ENCODE data around the gene GOLGA6C.
"Not testable (repeated sequence)": the region's sequence is repeated elsewhere in the genome, so short reads cannot be mapped to it uniquely, and the experiment has no call there.

The GOLGA6C gene

DNA sequence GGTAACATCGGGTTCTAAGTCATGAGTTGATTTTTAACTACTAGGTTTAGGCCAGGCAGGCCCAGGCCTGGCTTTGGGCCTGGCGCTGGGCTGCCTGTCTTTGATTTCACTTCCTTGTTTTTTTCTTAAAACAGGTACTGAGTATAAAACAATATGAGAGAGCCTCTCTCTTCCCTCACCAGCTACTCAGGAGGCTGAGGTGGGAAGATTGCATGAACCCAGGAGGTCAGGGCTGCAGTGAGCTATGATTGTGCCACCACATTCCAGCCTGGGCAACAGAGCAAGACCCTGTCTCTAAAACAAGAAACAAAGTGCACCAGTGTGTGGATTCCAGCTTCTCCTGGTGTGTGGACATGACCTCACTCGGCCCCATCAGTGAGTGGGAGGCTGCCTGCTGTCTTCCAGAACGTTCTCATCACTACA, 38.6 kb upstream of the GOLGA6C start:
- H3K4me1 Mint-ChIP-seq (ENCODE audit: low read depth); H3K4me3 Mint-ChIP-seq; H3K9me3 Mint-ChIP-seq; H3K27me3 Mint-ChIP-seq (ENCODE audit: low read depth); DNase-seq (ENCODE audit: low spot score); H3K27ac Mint-ChIP-seq; H3K36me3 Mint-ChIP-seq (ENCODE audit: low read depth): not testable (repeated sequence)

DNA sequence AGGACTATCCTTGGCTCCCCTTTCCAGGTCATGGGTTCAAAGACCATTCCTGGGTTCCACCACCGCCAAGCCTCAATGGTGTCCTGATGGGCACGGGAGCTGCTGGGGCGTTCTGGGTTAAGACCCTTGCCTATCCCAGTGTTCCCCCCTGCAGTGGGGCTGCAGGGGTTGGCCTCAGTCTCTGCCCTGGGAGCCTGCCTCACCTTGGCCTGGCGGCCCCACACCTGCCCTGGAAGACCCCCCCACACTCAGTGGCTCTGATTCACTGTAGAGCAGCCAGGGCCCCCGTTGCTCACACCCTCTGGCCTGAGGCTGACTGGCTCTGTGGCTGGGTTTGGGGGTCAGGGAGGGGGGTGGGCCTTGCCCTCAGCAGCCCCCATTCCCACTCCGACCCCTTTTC, 34.4 kb upstream of the GOLGA6C start:
- H3K27ac Mint-ChIP-seq: no peak overlapping the region
- no peaks in the 10 kb centered on the region for H3K4me1 Mint-ChIP-seq (ENCODE audit: low read depth)
- no peak overlapping the region for H3K4me3 Mint-ChIP-seq
- no peaks in the 10 kb centered on the region for H3K36me3 Mint-ChIP-seq (ENCODE audit: low read depth)
- peaks cover 2% of the 10 kb centered on the region for H3K27me3 Mint-ChIP-seq (ENCODE audit: low read depth)
- H3K9me3 Mint-ChIP-seq: no peaks in the 10 kb centered on the region
- DNase-seq (ENCODE audit: low spot score): no peak

DNA sequence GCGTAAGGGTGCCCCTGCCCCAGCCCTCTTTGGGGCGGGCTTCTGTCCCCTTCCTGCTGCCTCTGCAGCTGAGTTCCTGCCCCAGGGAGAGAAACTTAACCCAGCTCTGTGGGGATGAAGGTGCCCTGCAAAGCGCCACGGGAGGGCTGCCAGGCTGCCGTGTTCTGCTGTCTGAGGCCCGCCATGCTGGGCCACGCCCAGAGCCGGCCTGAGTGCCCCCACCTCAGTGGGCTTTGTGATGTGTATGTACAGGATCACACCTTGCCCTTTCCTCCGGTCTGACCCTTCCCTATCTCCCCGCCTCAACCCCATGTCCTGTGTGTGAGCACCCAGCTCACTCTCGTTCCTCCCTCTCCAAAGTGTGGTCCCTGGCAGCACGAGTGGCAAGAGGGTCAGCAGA, 33.9 kb upstream of the GOLGA6C start:
- DNase-seq (ENCODE audit: low spot score): no peak
- no peak overlapping the region for H3K4me3 Mint-ChIP-seq
- H3K9me3 Mint-ChIP-seq: no peaks in the 10 kb centered on the region

DNA sequence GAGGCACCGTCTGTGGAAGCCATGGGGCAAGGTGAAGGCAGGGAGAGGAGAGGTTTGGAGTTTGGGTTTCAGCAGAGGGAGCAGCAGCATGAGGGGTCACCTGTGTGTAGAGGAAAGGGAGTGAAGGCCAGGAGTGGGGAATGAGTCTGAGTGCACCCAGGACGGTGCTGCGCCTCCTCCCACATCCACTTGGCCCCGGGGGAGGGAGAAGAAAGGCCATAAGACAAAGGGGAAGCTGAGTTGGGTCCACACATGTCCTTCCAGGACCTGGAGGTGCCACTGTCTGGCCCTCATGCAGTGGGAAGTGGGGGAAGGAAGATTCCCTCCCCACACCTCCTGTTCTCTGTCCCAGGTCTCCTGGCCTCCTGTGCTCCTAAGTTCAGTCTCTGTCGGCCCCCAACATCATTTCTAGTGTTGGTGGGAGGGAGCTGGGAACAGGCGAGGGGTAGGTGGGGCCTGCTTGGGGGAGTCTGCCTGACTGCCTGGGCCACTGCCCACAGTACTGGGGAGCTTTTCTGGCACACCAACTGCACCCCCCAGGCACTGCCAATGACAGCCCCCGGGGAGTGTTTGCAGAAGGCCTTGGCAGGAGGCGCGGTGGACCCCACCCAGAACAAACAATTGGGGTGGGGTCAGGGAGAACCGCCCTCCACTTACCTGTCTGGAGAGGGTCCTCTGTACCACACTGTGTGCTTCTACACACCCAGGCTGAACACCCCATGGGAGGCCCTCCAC, 32.9 kb upstream of the GOLGA6C start:
- H3K4me3 Mint-ChIP-seq; H3K4me1 Mint-ChIP-seq (ENCODE audit: low read depth); H3K27me3 Mint-ChIP-seq (ENCODE audit: low read depth); H3K27ac Mint-ChIP-seq; H3K36me3 Mint-ChIP-seq (ENCODE audit: low read depth); DNase-seq (ENCODE audit: low spot score); H3K9me3 Mint-ChIP-seq: not testable (repeated sequence)

More for the DNA sequence above, 33.9 kb upstream of the GOLGA6C start:
- no peaks in the 10 kb centered on the region for H3K4me1 Mint-ChIP-seq (ENCODE audit: low read depth)
- H3K27ac Mint-ChIP-seq: no peak overlapping the region
- H3K36me3 Mint-ChIP-seq (ENCODE audit: low read depth): no peaks in the 10 kb centered on the region
- peaks cover 2% of the 10 kb centered on the region for H3K27me3 Mint-ChIP-seq (ENCODE audit: low read depth)

DNA sequence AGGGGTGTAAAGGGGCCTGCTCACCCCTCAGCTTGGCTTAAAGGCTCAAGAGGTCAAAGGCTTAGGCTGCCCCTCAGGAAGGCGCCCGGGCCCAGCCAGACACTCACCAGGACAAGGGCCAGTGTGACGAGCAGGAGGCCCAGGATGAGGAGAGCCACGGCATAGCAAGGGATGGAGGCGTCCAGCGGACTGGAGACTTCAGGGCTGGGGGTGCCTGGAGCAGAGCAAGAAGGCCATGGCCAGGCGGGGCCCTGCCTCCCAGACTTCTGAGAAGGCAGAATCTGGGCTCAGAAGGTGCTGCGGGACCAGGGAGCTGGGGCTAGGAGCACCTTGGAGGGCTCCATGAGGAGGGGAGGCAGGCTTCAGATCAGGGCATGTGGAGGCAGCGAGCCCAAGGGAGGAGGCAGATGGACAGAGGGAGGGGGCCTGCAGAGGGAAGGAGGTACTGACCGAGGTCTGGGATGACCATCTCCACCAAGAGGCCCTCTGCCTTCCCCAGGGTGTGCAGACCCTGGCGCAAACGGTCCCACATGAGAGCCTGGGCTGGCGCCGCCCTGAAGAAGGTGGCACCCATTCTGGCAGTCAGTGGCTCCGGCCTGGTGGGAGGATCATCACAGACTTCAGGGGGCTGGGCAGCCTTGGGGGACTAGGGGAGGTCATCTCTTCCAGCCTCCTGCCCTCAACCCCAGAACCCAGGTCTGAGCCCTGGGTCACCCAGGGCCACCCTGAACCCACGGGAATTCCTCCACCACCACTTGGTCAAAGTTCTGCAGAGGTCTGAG, 32.0 kb upstream of the GOLGA6C start:
- DNase-seq (ENCODE audit: low spot score): no peak
- Mint-ChIP-seq H3K4me1 (ENCODE audit: low read depth) (no peaks in the 10 kb centered on the region), H3K36me3 (ENCODE audit: low read depth) (no peaks in the 10 kb centered on the region), H3K27me3 (ENCODE audit: low read depth) (peaks cover 2% of the 10 kb centered on the region), H3K27ac (no peak overlapping the region), H3K9me3 (no peaks in the 10 kb centered on the region), H3K4me3 (no peak overlapping the region)

DNA sequence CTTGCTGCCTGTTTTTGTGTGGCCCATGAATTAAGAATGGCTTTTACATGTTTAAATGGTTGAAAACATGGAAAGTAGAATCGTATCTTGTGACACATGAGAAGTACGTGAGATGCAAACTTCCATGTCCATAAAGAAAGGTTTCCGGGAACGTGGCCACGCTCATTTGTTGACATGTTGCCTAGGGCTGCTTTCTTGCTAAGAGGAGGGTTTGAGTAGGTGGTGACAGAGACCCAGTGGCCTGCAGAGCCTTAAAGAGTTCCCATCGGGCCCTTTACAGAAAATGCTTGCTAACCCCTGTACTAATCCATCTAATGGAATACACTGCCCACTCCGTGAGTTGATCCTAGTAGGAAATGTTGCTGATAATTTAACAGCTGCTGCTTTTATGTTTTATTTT, 31.0 kb upstream of the GOLGA6C start:
- H3K27ac Mint-ChIP-seq; H3K4me1 Mint-ChIP-seq (ENCODE audit: low read depth); H3K36me3 Mint-ChIP-seq (ENCODE audit: low read depth); DNase-seq (ENCODE audit: low spot score); H3K27me3 Mint-ChIP-seq (ENCODE audit: low read depth); H3K4me3 Mint-ChIP-seq; H3K9me3 Mint-ChIP-seq: not testable (repeated sequence)

DNA sequence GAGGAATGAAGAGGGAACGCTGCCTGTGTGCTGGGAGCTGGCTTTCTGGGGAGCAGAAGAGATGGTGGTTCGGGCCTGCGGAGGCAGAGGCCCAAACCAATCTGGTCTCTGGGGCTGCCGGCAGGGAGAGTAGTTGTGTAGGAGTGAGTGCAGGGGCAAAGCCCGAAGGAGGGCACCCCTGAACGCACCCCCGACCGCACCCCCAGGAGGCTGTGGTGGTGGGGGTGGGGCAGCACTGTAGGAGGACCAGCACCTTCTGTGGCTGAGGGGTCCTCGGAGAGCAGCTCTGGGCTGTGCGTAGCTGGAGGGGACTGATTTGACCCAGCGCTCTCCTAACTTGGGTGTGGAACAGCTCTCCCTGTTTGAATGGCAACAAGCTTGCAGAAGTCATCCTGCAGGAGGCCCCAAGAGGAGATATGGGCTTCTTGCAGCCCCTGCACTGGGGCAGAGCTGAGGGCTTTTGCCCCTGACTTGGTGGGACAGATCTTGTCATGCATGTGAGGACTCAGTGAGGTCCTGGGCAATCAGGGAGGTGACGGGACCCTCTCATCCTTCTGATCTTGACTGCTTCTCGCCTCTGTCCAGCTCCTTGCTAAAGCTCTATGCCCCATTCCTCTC, 30.4 kb upstream of the GOLGA6C start:
- Mint-ChIP-seq H3K4me1 (ENCODE audit: low read depth) (no peaks in the 10 kb centered on the region), H3K36me3 (ENCODE audit: low read depth) (no peaks in the 10 kb centered on the region), H3K9me3 (no peaks in the 10 kb centered on the region), H3K27ac (no peak overlapping the region), H3K27me3 (ENCODE audit: low read depth) (peaks cover 2% of the 10 kb centered on the region), H3K4me3 (no peak overlapping the region)
- no peak for DNase-seq (ENCODE audit: low spot score)

DNA sequence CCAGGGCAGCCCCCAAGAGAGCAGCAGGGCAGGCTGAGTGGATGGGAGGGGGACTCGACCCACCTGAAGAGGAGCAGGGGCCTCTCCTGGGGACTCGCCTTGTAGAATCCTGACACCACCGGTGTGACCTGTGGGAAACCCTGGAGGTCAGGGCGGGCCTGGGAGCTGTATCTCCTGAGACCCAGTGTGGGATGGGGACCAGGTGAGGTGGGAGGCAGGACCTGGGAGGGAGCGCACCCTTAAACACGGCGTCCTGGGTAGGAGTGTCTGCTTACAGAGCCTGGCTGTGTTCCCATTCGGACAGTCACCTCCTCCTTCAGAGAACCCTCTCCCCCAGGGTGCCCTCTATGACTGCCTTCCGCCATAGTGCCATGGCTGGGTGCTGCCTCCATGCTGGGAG, 29.3 kb upstream of the GOLGA6C start:
- Mint-ChIP-seq H3K36me3 (ENCODE audit: low read depth) (no peaks in the 10 kb centered on the region), H3K4me1 (ENCODE audit: low read depth) (no peaks in the 10 kb centered on the region), H3K27ac (no peak overlapping the region), H3K4me3 (no peak overlapping the region), H3K27me3 (ENCODE audit: low read depth) (peaks cover 2% of the 10 kb centered on the region), H3K9me3 (no peaks in the 10 kb centered on the region)
- no peak for DNase-seq (ENCODE audit: low spot score)

DNA sequence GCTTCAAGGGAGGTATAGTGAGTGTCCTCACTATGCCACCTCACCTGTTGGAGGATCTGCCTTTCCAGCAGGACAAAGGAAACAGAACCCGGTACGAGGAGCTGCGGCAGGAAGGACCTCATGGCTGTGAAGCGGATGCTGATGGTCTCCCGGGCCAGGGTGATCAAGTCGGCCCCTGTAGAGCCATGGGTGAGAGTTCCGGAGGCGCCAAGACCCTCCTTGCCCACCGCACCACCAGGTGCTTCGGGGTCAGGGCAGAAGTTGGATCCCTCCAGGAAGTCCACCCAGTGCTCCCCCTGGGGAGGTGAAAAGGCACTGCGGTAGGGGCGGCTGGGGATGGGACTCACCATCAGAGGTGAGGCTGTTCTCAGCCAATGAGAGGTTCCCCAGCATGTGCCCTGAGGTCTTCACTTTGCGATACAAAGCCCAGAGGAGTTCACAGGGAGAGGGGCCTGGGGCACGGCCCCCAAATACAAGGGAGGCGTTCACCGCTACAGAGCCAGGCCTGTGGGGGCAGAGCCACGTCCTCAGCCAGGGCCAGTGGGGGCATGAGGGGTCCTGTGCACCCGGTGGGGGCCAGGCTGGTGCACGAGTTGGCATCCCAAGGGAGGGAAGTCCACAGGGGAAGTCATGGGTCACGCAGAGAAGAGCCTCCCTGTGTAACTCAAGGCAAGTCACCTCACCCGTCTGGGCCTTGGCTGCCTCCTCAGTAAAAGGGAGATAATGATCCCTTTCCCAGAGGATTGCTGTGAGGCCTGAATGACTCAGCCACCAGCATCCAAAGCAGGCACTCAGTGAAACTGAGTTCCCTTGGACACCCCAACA, 28.7 kb upstream of the GOLGA6C start:
- Mint-ChIP-seq H3K36me3 (ENCODE audit: low read depth) (no peaks in the 10 kb centered on the region), H3K9me3 (no peaks in the 10 kb centered on the region), H3K27me3 (ENCODE audit: low read depth) (peaks cover 2% of the 10 kb centered on the region), H3K4me3 (no peak overlapping the region), H3K27ac (no peak overlapping the region), H3K4me1 (ENCODE audit: low read depth) (no peaks in the 10 kb centered on the region)
- no peak for DNase-seq (ENCODE audit: low spot score)

DNA sequence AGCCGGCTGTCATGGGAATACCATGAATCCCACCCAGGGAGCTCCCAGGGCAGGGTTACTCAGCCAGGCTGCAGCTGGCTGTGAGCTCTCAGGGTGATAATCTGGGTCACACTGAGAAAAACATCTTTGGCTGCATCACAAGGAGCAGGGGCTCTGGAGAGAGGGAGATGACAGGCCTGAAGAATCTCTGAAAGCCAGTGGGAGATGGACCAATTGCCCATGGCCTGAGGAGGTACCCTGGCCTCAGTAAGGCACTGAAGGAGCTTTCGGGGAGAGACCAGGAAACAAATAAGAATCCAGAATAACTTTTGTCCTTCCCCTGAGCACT, 28.2 kb upstream of the GOLGA6C start:
- H3K4me1 Mint-ChIP-seq (ENCODE audit: low read depth): no peaks in the 10 kb centered on the region
- DNase-seq (ENCODE audit: low spot score): no peak
- H3K4me3 Mint-ChIP-seq: no peak overlapping the region
- H3K9me3 Mint-ChIP-seq: no peaks in the 10 kb centered on the region
- H3K36me3 Mint-ChIP-seq (ENCODE audit: low read depth): no peaks in the 10 kb centered on the region
- H3K27me3 Mint-ChIP-seq (ENCODE audit: low read depth): peaks cover 2% of the 10 kb centered on the region
- no peak overlapping the region for H3K27ac Mint-ChIP-seq

DNA sequence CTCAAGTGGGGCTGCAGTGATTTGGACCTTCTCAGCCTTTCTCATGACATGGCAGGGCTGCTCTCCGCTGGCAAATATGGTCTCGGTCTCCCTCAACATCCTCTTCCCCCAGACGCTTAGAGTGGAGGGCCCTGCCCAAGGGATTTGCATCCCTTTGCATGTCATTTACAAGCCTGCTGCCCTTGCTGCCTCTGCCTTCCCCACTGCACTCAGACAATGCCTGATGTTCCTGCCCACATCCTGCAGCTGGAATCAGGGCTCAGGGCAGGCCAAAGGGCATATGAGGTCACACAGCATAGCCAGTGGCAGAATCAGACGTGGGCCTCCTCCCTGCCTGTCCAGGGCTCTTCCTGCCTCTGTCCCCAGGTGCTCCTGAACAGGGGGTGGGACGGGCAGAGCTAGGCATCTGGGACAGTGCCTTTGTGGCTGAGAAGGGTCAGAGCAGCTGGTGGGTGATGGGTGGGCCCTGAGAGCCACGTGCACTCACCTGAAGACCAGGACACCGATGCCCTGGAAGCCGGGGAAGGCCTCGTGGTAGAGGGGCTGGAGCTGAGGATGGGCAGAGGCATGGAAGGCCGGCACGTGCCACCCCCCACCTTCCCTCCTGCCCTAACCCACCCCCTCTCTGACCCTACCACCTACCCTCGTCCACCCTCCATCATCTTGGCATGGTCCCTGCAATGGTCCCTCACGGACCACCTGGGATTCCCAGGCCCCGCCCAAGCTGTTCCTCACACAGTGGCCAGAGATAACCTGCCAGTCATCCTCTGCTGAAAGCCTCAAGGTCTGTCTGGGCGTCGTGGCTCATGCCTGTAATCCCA, 27.4 kb upstream of the GOLGA6C start:
- Mint-ChIP-seq H3K36me3 (ENCODE audit: low read depth) (no peaks in the 10 kb centered on the region), H3K9me3 (no peaks in the 10 kb centered on the region), H3K27ac (no peak overlapping the region), H3K4me1 (ENCODE audit: low read depth) (no peaks in the 10 kb centered on the region), H3K27me3 (ENCODE audit: low read depth) (peaks cover 2% of the 10 kb centered on the region), H3K4me3 (no peak overlapping the region)
- DNase-seq (ENCODE audit: low spot score): no peak

DNA sequence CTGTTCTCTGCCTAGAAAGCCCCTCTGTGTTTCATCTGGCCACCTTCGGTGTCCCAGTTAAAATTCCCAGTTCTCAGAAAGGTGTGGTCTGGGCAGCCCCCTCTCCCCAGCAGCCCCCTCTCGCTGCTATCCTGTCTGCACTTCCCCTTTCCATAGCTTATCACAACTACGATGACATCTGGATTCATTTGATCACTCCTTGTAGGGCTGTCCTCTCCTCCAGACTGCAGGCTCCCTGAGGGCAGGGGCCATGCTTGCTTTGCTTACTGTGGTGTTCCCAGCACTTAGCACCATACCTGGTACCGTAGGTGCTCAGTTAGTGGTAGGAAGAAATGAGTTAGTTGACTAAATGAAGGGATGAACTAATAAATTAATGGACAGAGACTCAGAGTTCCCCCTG, 26.3 kb upstream of the GOLGA6C start:
- no peak overlapping the region for H3K4me3 Mint-ChIP-seq
- H3K36me3 Mint-ChIP-seq (ENCODE audit: low read depth): no peaks in the 10 kb centered on the region
- H3K27ac Mint-ChIP-seq: no peak overlapping the region
- no peaks in the 10 kb centered on the region for H3K9me3 Mint-ChIP-seq
- H3K27me3 Mint-ChIP-seq (ENCODE audit: low read depth): peaks cover 2% of the 10 kb centered on the region
- no peaks in the 10 kb centered on the region for H3K4me1 Mint-ChIP-seq (ENCODE audit: low read depth)
- DNase-seq (ENCODE audit: low spot score): no peak

DNA sequence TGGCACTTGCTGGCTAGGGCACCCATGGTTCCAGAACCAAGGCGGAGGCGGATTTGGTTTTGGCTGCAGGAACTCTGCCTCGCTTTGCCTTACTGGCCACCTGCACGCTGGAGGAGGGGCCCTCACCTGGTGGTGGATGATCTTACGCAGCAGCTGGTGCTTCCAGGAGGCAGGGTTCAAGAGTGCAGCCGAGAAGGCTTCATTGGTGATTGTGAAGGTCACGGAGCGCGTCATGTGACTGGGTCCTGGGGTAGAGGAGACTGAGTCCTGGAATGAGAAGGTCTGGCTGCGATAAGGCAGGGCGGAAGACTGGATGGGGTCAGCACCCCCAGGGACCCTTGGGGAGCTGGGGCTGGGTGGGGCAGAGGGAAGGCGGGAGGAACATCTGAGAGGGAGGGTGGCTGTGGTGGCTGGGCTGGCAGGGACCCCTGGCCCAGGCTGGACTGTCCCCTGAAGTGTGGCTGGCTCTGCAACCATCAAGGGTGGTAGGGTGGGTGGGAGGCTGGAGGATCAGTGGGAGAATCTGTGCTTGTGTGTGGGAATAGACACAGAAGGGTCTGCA, 25.8 kb upstream of the GOLGA6C start:
- Mint-ChIP-seq H3K4me1 (ENCODE audit: low read depth) (no peaks in the 10 kb centered on the region), H3K4me3 (no peak overlapping the region), H3K27me3 (ENCODE audit: low read depth) (peaks cover 2% of the 10 kb centered on the region), H3K27ac (no peak overlapping the region), H3K36me3 (ENCODE audit: low read depth) (no peaks in the 10 kb centered on the region), H3K9me3 (no peaks in the 10 kb centered on the region)
- no peak for DNase-seq (ENCODE audit: low spot score)
